Ectodermal cell (in vitro differentiated cells): ENCODE results near the gene MARCHF9.
A peak's percentile ranks its signal among the peaks of the same experiment; 100 is the strongest.

ENCODE experiments used
- H3K27ac ChIP-seq: 2 replicates; pipeline ENCODE4 v1.7.0; 2013; ENCODE audit warnings: mild to moderate bottlenecking, low read depth, low read length; ENCODE audit not compliant: insufficient read depth, poor library complexity, severe bottlenecking
- H3K27me3 ChIP-seq: 2 replicates; pipeline ENCODE4 v1.7.0; 2013; ENCODE audit warnings: mild to moderate bottlenecking, low read length; ENCODE audit not compliant: insufficient read depth, control insufficient read depth, poor library complexity, severe bottlenecking
- H3K36me3 ChIP-seq: one replicate; pipeline ENCODE4 v1.7.0; 2013; ENCODE audit warnings: low read length; ENCODE audit not compliant: control insufficient read depth, insufficient read depth
- H3K4me1 ChIP-seq: one replicate; pipeline ENCODE4 v1.7.0; 2013; ENCODE audit warnings: low read length; ENCODE audit not compliant: control insufficient read depth, insufficient read depth
- H3K4me3 ChIP-seq: 2 replicates; pipeline ENCODE4 v1.7.0; 2013; ENCODE audit warnings: low read depth, low read length, control low read depth; ENCODE audit not compliant: insufficient read depth
- H3K9me3 ChIP-seq: 2 replicates; pipeline ENCODE4 v1.7.0; 2013; ENCODE audit warnings: mild to moderate bottlenecking, low read length, moderate library complexity; ENCODE audit not compliant: control insufficient read depth
- whole genome bisulfite sequencing, 2 experiments: methylation state at CpG; one replicate each; pipeline ENCODE4 v1.1.7; 2013; ENCODE audit warnings: missing lambda C conversion rate in 2 of 2; 5-methylcytosine and 5-hydroxymethylcytosine counted together

MARCHF9 gene

DNA sequence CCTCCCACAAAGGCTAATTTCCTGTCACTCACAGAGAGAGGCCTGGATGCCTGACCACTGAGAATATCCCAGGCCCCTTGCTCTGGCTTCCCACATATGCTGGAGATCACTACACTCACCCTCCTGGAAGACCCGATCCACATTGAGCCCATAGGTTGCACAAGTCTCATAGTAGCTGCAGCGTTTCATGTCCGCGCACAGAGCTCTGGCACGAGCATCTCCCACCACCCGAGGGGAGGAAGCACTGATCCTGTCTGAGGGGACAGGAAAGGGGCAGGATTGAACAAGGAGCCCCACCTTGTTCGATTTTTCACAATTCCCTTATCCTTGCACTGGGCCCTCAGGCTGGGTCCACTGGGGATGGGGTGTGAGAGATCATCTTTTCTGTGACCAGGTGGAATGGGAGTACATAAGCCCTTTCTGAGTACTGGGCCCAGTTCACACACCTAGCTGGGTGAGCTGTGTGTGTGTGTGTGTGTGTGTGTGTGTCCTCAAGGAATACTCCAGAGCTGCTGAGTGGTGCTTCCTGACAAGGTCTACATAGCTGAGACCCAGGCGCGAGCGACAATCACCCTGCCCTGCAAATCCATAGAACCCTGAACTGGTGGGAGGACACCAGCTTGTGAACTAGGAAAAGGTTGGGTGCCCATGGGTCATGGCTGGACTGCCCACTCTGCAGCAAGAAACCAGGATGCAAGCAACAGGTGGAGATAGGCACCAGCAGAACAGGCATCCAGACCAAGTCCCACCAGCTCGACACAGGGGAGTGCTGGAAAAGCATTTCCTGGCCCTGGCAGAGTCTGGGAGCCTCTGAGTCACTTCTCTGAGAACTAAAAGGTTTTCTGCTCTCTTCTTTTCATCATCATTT, 21.9 kb upstream of the MARCHF9 start:
- Histone ChIP-seq H3K4me3 (no peak overlapping the region), H3K27me3 (peaks cover 100% of the 10 kb centered on the region), H3K4me1 (peaks cover 21% of the 10 kb centered on the region), H3K9me3 (no peaks in the 10 kb centered on the region), H3K36me3 (no peaks in the 10 kb centered on the region), H3K27ac (no peak overlapping the region)
- WGBS, 2 experiments, result 80 to 85% methylated on average over 11 of the region's 11 CpGs

DNA sequence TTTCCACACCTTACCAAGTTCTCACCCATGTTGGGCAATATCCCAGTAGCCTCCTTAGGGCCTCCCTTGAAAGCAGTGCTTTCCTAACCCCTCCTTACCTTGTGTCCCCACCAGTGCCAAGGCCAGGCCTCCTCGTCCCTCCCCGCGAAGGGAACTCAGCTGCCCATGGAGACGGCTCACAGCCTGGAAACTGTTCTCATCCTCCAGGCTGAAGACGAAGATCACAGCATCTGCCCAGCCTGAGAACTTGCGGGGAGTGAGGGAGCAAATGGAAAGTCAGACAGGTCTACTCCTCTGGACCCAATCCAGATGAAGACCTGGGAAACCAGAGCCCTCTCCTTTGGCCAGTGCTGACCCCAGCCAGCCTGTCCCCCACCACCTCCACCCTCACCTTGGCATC, 21.0 kb upstream of the MARCHF9 start:
- Histone ChIP-seq H3K9me3 (no peaks in the 10 kb centered on the region), H3K4me1 (peaks cover 21% of the 10 kb centered on the region), H3K27me3 (peaks cover 100% of the 10 kb centered on the region), H3K27ac (no peak overlapping the region), H3K36me3 (no peaks in the 10 kb centered on the region), H3K4me3 (no peak overlapping the region)
- 80 to 81% methylated on average over 6 of the region's 6 CpGs for WGBS, 2 experiments

DNA sequence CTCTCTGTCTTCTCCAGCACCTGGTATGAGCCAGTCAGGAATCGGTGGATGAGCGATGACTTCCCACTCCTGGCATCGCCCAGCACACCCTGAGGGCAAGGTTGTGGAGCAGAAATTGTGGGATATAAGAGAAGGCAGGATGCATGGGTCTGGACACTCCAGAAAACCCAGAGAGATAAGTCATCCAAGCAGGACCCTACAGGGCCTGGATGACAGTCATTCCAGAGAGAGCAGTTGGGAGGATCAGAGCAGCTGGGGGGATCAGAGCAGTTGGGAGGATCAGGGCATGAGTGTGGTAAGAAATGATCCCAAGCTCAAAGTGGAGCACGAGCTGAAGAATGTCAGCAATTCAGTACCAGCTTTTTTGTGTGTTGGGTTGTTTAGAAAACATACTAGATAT, 20.3 kb upstream of the MARCHF9 start:
- Histone ChIP-seq H3K4me1 (peaks cover 25% of the 10 kb centered on the region), H3K36me3 (no peaks in the 10 kb centered on the region), H3K27ac (no peak overlapping the region), H3K9me3 (no peaks in the 10 kb centered on the region), H3K4me3 (no peak overlapping the region), H3K27me3 (peaks cover 100% of the 10 kb centered on the region)
- 83% methylated on average over 4 of the region's 4 CpGs for WGBS, 2 experiments

DNA sequence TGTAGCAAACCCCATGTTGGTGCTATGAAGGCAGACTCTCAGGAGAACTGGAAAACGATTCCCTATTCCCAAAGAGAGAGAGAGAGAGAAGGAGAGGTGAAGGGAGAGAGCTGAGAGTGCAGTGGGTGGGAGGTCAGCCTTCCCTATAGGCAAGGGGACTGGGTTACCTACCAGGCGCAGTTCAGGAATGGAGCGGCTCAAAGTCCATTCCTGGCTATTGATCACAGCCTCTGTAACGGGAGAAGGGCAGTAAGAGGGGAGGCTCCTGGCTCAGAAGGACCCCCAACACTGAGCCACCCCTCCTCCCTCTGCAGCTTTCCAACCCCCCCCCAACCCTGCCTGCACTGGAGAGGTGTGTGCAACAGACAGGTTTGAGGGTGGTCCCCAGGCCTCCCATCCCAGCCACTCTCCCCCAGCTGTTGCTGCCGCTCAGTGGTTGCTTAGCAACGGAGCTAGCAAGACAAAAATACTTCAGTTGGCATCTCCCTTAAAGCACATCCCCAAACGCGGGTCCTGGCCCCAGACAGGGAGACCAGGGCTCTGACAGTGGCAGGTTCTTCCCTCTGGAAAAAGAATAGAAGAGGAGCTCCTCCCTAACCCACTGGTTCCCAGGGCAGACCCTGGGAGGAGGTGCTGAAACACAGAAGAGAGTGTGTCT, 19.6 kb upstream of the MARCHF9 start:
- Histone ChIP-seq H3K27me3 (peaks cover 100% of the 10 kb centered on the region), H3K4me3 (no peak overlapping the region)
- 17 to 19% methylated on average over 8 of the region's 8 CpGs for WGBS, 2 experiments

DNA sequence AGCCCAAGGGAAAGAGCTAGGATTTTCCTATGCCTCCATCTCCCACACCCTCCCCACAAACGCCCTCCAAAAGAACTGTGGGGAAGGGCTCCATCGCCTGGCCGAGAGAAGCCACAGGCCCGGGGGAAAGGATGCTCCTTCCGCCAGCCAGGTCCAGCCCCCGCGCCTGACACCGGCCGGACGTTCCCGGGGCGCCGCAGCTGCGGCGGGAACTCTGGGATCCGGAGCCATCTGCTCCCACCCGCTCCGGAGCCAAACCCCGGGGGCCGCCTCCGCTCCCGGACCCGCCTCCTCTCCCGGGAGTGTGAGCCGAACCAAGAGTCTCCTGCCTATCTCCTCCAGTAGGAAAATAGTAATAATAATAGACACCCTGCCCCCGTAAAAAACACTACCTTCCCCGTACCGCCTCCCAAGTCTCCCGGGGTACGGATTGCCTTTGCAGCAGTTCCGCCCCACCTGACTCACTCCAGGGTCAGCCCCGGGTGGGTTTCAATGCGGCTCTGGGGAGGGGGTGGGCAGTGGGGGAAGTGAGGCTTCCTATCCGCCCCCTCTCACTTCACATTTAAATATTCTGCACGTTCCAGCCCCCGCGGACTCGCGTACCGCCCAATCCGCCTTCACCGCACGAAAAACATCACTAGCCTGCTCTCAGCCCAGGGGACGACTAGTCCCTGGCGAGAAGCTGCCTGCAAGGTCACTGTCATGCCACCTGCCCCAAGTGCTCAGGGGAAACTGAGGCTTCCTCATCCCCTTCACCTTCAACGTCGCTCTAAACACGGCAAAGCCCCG, 18.8 kb upstream of the MARCHF9 start:
- peaks cover 100% of the 10 kb centered on the region for H3K27me3 ChIP-seq

More for the DNA sequence above, 19.6 kb upstream of the MARCHF9 start:
- Histone ChIP-seq H3K9me3 (no peaks in the 10 kb centered on the region), H3K36me3 (no peaks in the 10 kb centered on the region), H3K27ac (no peak overlapping the region), H3K4me1 (peaks cover 30% of the 10 kb centered on the region)

DNA sequence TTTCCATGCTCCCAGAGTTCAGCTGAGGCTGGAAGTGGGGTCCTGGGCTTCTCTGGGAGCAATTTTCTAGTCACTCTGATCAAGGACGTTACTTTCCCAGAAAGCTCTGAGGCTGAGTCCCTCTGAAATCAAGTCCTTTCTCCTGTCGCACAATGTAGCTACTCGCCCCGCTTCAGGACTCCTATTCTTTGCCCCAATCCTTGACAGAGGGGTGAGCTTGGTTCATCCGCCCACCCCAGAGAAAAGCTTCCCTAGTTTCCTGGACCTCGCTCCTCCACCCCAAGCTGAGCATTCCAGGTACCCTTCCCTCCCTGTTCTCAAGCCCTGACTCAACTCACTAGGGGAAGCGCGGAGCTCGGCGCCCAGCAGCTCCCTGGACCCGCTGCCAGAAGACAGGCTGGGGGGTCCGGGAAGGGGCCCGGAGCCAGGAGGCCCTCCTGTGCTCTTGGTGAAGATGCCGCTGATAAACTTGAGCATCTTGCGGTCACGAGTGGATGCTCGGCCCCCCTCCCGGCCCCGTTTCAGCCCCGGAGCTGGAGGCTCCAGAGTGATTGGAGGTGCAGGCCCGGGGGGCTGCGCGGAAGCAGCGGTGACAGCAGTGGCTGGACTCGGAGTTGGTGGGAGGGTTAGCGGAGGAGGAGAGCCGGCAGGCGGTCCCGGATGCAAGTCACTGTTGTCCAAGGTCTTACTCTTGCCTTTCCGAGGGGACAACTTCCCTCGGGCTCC, 18.0 kb upstream of the MARCHF9 start:
- H3K4me1 ChIP-seq, result peaks cover 30% of the 10 kb centered on the region
- no peaks in the 10 kb centered on the region for H3K9me3 ChIP-seq
- H3K27ac ChIP-seq, result no peak overlapping the region
- WGBS, 2 experiments, result 3% methylated on average over 31 of the region's 31 CpGs
- no peak overlapping the region for H3K4me3 ChIP-seq
- no peaks in the 10 kb centered on the region for H3K36me3 ChIP-seq
- H3K27me3 ChIP-seq, result peaks cover 100% of the 10 kb centered on the region

More for the DNA sequence above, 18.8 kb upstream of the MARCHF9 start:
- 1% methylated on average over 47 to 49 of the region's 49 CpGs for WGBS, 2 experiments
- Histone ChIP-seq H3K4me3 (peak overlapping the region; percentile 16), H3K36me3 (no peaks in the 10 kb centered on the region), H3K9me3 (no peaks in the 10 kb centered on the region), H3K4me1 (peaks cover 30% of the 10 kb centered on the region), H3K27ac (no peak overlapping the region)

DNA sequence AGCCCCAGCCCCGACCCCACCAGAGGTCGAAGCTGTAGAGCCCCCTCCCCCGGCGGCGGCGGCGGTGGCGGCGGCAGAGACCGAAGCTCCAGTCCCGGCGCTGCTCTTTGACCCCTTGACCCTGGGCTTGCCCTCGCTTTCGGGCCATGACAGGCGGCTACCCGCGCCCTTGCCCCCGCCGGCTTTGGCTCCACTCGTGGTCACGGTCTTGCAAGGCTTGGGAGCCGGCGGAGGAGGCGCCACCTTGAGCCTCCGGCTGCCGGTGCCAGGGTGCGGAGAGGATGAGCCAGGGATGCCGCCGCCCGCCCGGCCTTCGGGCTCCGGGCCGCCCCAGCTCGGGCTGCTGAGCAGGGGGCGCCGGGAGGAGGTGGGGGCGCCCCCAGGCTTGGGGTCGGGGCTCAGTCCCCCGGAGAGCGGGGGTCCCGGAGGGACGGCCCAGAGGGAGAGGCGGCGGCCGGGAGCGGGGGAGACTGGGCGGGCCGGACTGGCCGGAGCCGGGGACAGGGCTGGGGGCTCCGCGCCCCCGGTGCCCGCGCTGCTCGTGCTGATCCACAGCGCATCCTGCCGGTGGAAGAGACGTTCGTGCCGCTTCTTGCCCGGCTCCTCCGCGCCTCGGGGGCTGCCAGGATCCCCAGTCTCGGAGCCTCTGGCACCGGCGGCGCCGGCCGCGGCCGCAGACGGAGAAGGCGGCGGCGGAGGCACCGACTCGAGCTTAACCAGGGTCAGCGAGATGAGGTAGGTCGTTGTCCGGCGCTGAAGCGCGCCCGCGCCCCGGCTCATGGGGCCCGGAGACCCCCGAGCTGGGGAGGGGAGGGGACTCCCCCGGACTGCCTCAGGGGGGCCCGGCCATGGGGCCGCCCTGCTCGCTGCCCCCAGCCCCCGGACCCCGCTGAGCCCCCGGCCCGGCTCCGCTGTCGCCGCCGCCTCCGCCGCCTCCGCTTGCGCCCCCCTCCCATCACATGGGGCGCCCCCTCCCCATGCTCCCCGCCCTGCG, 17.1 kb upstream of the MARCHF9 start:
- Histone ChIP-seq H3K27me3 (peaks cover 100% of the 10 kb centered on the region), H3K4me3 (peak overlapping the region; percentile 44), H3K36me3 (no peaks in the 10 kb centered on the region), H3K27ac (no peak overlapping the region), H3K9me3 (no peaks in the 10 kb centered on the region), H3K4me1 (peaks cover 30% of the 10 kb centered on the region)
- 1% methylated on average over 106 to 110 of the region's 110 CpGs for WGBS, 2 experiments

DNA sequence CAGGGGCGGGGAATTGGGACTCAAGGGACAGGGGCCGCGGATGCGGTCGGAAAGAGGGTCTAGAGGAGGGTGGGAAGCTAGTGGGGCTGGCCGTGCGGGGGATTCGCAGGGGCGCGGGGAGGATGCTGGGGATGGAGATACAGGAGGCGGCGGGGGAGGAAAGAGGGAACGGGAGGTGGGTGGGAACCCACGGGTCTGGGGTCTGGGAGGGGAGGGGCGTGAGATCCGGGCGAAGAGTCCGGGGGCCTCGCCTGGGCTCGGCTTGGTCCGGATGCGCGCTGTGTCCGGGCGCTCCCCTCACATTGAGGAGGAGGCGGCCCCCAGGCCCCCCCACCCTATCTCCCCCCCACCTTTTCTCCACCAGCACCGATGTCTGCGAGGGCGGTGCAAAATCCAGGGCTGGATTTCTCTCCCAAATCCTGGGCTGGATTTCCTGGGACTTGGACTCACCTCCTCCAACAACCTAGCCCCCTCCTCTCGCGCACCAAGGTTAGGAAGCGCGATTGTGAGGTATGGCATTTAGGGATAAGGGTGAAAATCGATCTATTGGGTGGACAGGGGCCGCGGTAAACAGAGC, 16.2 kb upstream of the MARCHF9 start, which contains the start of gene AGAP2:
Gene AGAP2, minus strand, starts transcription at position 82 of the 577 bp plus-strand sequence. CDS start 496 bp downstream, outside the sequence.
- Histone ChIP-seq H3K4me1 (peaks cover 30% of the 10 kb centered on the region), H3K27ac (no peak within 1 kb of the TSS), H3K4me3 (peak within 1 kb of the TSS; percentile 44), H3K9me3 (no peaks in the 10 kb centered on the region), H3K27me3 (peaks cover 99% of the 10 kb centered on the region), H3K36me3 (no peaks in the 10 kb centered on the region)
- 0 to 1% methylated on average over 33 to 34 of the region's 36 CpGs for WGBS, 2 experiments
